Neuronal stem cell (in vitro differentiated cells): ENCODE measurements around the gene LDHA.
A peak's percentile ranks its signal among the peaks of the same experiment; 100 is the strongest.

Experiments
- DNase-seq: peaks from one replicate; pipeline ENCODE4 v3.0.0-alpha.2; 2013; ENCODE audit warnings: low spot score
- H2AFZ ChIP-seq: one replicate; pipeline ENCODE4 v1.6.1; 2013; ENCODE audit warnings: mild to moderate bottlenecking, low read length, inconsistent platforms
- H2AK5ac ChIP-seq: 2 replicates; pipeline ENCODE4 v1.6.1; 2013; ENCODE audit warnings: low read depth, mild to moderate bottlenecking, inconsistent platforms, low read length, moderate library complexity, mixed read lengths
- H2BK120ac ChIP-seq: 2 replicates; pipeline ENCODE4 v1.6.1; 2013; ENCODE audit warnings: low read depth, mild to moderate bottlenecking, inconsistent platforms, low read length, moderate library complexity, mixed read lengths
- H2BK12ac ChIP-seq: one replicate; pipeline ENCODE4 v1.6.1; 2013; ENCODE audit warnings: low read length, inconsistent platforms
- H2BK15ac ChIP-seq: 2 replicates; pipeline ENCODE4 v1.6.1; 2013; ENCODE audit warnings: mild to moderate bottlenecking, low read length, inconsistent platforms, mixed read lengths
- H2BK5ac ChIP-seq: one replicate; pipeline ENCODE4 v1.6.1; 2013; ENCODE audit warnings: inconsistent platforms, mild to moderate bottlenecking, low read length, moderate library complexity
- H3K14ac ChIP-seq: one replicate; pipeline ENCODE4 v1.6.1; 2013; ENCODE audit warnings: low read length, inconsistent platforms
- H3K18ac ChIP-seq: 2 replicates; pipeline ENCODE4 v1.6.1; 2013; ENCODE audit warnings: low read length, inconsistent platforms
- H3K23ac ChIP-seq: 2 replicates; pipeline ENCODE4 v1.6.1; 2013; ENCODE audit warnings: low read depth, mild to moderate bottlenecking, mixed read lengths, low read length, inconsistent platforms; ENCODE audit not compliant: poor library complexity
- H3K27ac ChIP-seq: replicated peaks from 3 replicates; pipeline ENCODE4 v1.5.1; 2013; ENCODE audit warnings: low read length, inconsistent platforms
- H3K27me3 ChIP-seq, 3 experiments: 2 replicates each; pipeline ENCODE4 v1.6.1; 2013; ENCODE audit warnings: low read length in 3 of 3, mild to moderate bottlenecking in 2 of 3, inconsistent platforms in 1 of 3, low read depth in 1 of 3, mixed read lengths in 1 of 3, moderate library complexity in 1 of 3; ENCODE audit not compliant: control insufficient read depth in 3 of 3, insufficient read depth in 3 of 3
- H3K36me3 ChIP-seq, 2 donors: replicated peaks in 1 of 2; 2 replicates each; pipeline ENCODE4 v1.6.1; 2013; ENCODE audit warnings: low read length in 2 of 2; ENCODE audit not compliant: control insufficient read depth in 2 of 2, insufficient read depth in 2 of 2
- H3K4ac ChIP-seq: 2 replicates; pipeline ENCODE4 v1.6.1; 2013; ENCODE audit warnings: inconsistent platforms, mild to moderate bottlenecking, low read length, moderate library complexity
- H3K4me1 ChIP-seq, 2 donors: 1 replicate in 1 of 2; 2 replicates in 1 of 2; pipeline ENCODE4 v1.6.1; 2013; ENCODE audit warnings: low read length in 2 of 2, low read depth in 1 of 2; ENCODE audit not compliant: control insufficient read depth in 2 of 2, insufficient read depth in 1 of 2
- H3K4me2 ChIP-seq: one replicate; pipeline ENCODE4 v1.6.1; 2013; ENCODE audit warnings: mild to moderate bottlenecking, low read length, inconsistent platforms; ENCODE audit not compliant: insufficient read depth, poor library complexity, severe bottlenecking
- H3K4me3 ChIP-seq, 2 donors: 2 replicates each; pipeline ENCODE4 v1.5.1; 2013; ENCODE audit warnings: low read length in 2 of 2, mild to moderate bottlenecking in 2 of 2, inconsistent platforms in 1 of 2, moderate library complexity in 1 of 2
- H3K79me1 ChIP-seq: one replicate; pipeline ENCODE4 v1.6.1; 2013; ENCODE audit warnings: low read depth, mild to moderate bottlenecking, inconsistent platforms, low read length, moderate library complexity
- H3K9ac ChIP-seq: one replicate; pipeline ENCODE4 v1.6.1; 2013; ENCODE audit warnings: mild to moderate bottlenecking, low read depth, low read length, inconsistent platforms; ENCODE audit not compliant: poor library complexity
- H3K9me3 ChIP-seq, 2 donors: replicated peaks in 1 of 2; 2 replicates each; pipeline versions ENCODE3 to v1.6.1; 2013; ENCODE audit warnings: low read length in 2 of 2, mild to moderate bottlenecking in 2 of 2, inconsistent platforms in 1 of 2, low read depth in 1 of 2, mixed read lengths in 1 of 2, moderate library complexity in 1 of 2; ENCODE audit not compliant: control insufficient read depth in 2 of 2, insufficient read depth in 1 of 2
- H4K8ac ChIP-seq: one replicate; pipeline ENCODE4 v1.6.1; 2013; ENCODE audit warnings: low read depth, mild to moderate bottlenecking, inconsistent platforms, low read length, moderate library complexity
- H4K91ac ChIP-seq: one replicate; pipeline ENCODE4 v1.6.1; 2013; ENCODE audit warnings: low read length, low read depth, mild to moderate bottlenecking, inconsistent platforms; ENCODE audit not compliant: poor library complexity
- WGBS, 2 donors: extraction: QIAGEN DNeasy Blood & Tissue Kit; methylation state at CpG; one replicate each; pipeline ENCODE4 v1.1.7; 2013; ENCODE audit warnings: missing lambda C conversion rate in 2 of 2, mixed read lengths in 1 of 2; ENCODE audit not compliant: insufficient read length in 2 of 2, insufficient replicate concordance in 1 of 2; ENCODE audit errors: extremely low coverage in 2 of 2; 5-methylcytosine and 5-hydroxymethylcytosine counted together
- small RNA-seq: library from polyadenylated mRNA; stranded (forward); fragments of <200 nt; extraction: miRNeasy Mini kit (QIAGEN cat#:217004); gene quantifications from one replicate; pipeline ENCODE3, GENCODE V24; 2013; ENCODE audit not compliant: insufficient read depth

LDHA gene

DNA sequence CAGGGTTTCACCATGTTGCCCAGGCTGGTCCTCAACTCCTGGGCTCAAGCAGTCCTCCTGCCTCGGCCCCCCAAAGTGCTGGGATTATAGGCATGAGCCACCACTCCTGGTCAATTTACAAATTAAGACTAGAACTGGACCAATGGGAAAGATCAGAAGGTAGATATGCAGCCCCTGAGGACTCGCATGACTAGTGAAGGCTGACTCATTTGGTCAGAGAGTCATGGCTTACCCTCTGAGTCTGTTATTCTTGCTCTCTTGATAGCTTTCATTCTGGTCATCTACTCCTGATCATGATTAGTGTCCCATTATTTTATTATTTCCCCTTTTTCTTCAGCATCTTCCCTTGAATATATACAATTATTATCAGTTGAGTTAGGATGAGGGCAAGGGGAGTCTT, 58.6 kb downstream of the LDHA start:
- no peak overlapping the region for H3K14ac ChIP-seq
- H2BK5ac ChIP-seq: no peak overlapping the region
- H4K8ac ChIP-seq: no peak overlapping the region
- H2BK12ac ChIP-seq: no peak overlapping the region
- H2AFZ ChIP-seq: no peak overlapping the region
- H2AK5ac ChIP-seq: no peak overlapping the region
- H3K36me3 ChIP-seq: no peaks in the 10 kb centered on the region
- H4K91ac ChIP-seq: no peak overlapping the region
- no peak overlapping the region for H3K4ac ChIP-seq
- no peaks in the 10 kb centered on the region for H3K4me1 ChIP-seq
- H3K27me3 ChIP-seq: peaks cover 0 to 11% (median 0%) of the 10 kb centered on the region in 3 experiments
- no peak for DNase-seq
- no peak overlapping the region for H3K18ac ChIP-seq
- WGBS, 2 donors: no CpG with 5 or more reads among the region's 2 CpGs
- no peaks in the 10 kb centered on the region for H3K9me3 ChIP-seq
- no peak overlapping the region for H3K23ac ChIP-seq
- no peak overlapping the region for H3K4me3 ChIP-seq
- H3K4me2 ChIP-seq: no peak overlapping the region
- no peak overlapping the region for H2BK15ac ChIP-seq
- no peak overlapping the region for H3K9ac ChIP-seq
- H3K27ac ChIP-seq: no peak overlapping the region
- no peak overlapping the region for H2BK120ac ChIP-seq
- H3K79me1 ChIP-seq: no peaks in the 10 kb centered on the region

DNA sequence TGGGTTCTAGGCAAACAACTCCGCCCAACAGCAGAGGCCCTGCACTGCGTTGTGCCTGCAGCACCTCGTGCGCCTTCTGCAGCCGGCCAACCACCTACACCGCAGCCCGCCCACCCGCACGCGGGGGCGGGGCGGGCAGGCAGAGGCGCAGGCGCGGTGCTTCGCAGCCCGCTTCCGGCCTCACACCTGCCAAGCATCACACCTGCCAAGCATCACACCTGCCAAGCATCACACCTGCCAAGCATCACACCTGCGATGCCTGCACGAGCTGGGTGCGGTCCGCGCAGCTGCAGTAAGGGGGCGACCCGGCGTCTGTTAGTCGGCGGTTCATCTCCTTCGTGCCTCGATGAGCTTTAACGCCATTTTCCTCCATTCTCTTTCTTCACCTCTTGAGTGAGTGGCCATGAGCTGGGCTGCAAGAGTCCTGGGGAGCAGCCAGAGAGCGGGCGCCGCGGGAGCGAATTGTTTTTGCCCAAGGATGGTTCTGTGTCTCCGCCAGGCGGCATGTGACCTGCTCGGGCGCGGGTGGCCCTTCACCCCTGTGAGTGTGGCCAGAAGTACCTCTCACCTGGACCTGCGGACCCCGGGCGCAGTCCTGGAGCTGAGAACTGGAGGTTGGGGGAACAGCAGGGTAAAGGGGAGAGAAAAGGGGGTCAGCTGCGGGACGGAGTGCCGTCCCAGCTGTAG, 61.5 kb downstream of the LDHA start, which contains the start of gene LDHAL6A:
LDHAL6A (plus strand) TSS at position 171 of the 687 bp plus-strand sequence. CDS start 825 bp downstream, outside the sequence.
- no peak for DNase-seq
- no peak within 1 kb of the TSS for H2BK120ac ChIP-seq
- no peak within 1 kb of the TSS for H3K4me3 ChIP-seq
- H3K4ac ChIP-seq: no peak within 1 kb of the TSS
- H4K91ac ChIP-seq: no peak within 1 kb of the TSS
- H3K27me3 ChIP-seq: peaks cover 0 to 2% (median 0%) of the 10 kb centered on the region in 3 experiments
- peak within 1 kb of the TSS; percentile 89 for H3K14ac ChIP-seq
- H3K4me1 ChIP-seq: no peaks in the 10 kb centered on the region
- no peaks in the 10 kb centered on the region for H3K36me3 ChIP-seq
- H3K9ac ChIP-seq: peak within 1 kb of the TSS; percentile 44
- H2AK5ac ChIP-seq: peak within 1 kb of the TSS; percentile 19
- H3K23ac ChIP-seq: peak within 1 kb of the TSS; percentile 65
- no peak within 1 kb of the TSS for H3K27ac ChIP-seq
- no peak within 1 kb of the TSS for H2BK5ac ChIP-seq
- H2BK12ac ChIP-seq: no peak within 1 kb of the TSS
- no peaks in the 10 kb centered on the region for H3K9me3 ChIP-seq
- peak within 1 kb of the TSS; percentile 38 for H3K18ac ChIP-seq
- no peaks in the 10 kb centered on the region for H3K79me1 ChIP-seq
- peak within 1 kb of the TSS; percentile 82 for H4K8ac ChIP-seq
- peak within 1 kb of the TSS; percentile 35 for H2AFZ ChIP-seq
- H3K4me2 ChIP-seq: peak within 1 kb of the TSS; percentile 11
- no peak within 1 kb of the TSS for H2BK15ac ChIP-seq
- WGBS, 2 donors: no CpG with 5 or more reads among the region's 47 CpGs

DNA sequence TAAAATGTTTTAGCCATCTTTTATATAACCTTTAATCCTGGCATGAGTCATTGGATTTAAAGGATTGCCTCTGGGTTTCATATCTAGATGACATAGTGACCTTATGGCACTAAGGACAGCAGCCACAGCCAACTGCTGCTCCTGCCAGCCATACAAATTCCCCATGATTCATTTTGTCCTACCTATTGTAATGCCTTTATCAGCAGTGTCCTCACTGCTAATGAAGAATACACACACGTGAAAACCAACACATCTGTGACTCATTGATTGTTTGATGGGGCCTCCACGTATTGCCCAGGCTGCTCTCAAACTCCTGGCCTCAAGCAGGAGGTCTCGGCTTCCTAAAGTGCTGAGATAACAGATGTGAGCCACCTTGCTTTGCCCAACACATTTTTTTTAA, 63.1 kb downstream of the LDHA start:
- H4K91ac ChIP-seq: no peak overlapping the region
- H2BK120ac ChIP-seq: no peak overlapping the region
- H3K4me3 ChIP-seq: no peak overlapping the region
- no peaks in the 10 kb centered on the region for H3K27me3 ChIP-seq
- no peak overlapping the region for H2AFZ ChIP-seq
- H3K4me1 ChIP-seq: no peaks in the 10 kb centered on the region
- WGBS, 2 donors: no CpG with 5 or more reads among the region's 3 CpGs
- H2BK15ac ChIP-seq: no peak overlapping the region
- H3K27ac ChIP-seq: no peak overlapping the region
- no peak overlapping the region for H2BK12ac ChIP-seq
- H4K8ac ChIP-seq: no peak overlapping the region
- H3K14ac ChIP-seq: no peak overlapping the region
- no peaks in the 10 kb centered on the region for H3K9me3 ChIP-seq
- no peak overlapping the region for H2AK5ac ChIP-seq
- H3K79me1 ChIP-seq: no peaks in the 10 kb centered on the region
- H2BK5ac ChIP-seq: no peak overlapping the region
- no peak overlapping the region for H3K18ac ChIP-seq
- no peak overlapping the region for H3K4ac ChIP-seq
- H3K4me2 ChIP-seq: no peak overlapping the region
- H3K23ac ChIP-seq: no peak overlapping the region
- DNase-seq: no peak
- no peak overlapping the region for H3K9ac ChIP-seq
- no peaks in the 10 kb centered on the region for H3K36me3 ChIP-seq

Small RNA genes lying within 50 kb of the gene (small RNA-seq; reads per million reads assigned to genes)
- 2.8 reads per million for gene MIR3159
